Ovary (tissue), 3 donors: ENCODE results near the gene C2orf76.

Experiments used
- EP300 ChIP-seq: sonication (generic); formaldehyde crosslinking; IDR thresholded peaks from one replicate; pipeline ENCODE4 v1.6.1; 2017; ENCODE audit warnings: antibody characterized with exemption
- POLR2A ChIP-seq: fragments of 450-650 bp; IDR thresholded peaks from one replicate; pipeline ENCODE4 v1.6.1; 2017; ENCODE audit warnings: antibody characterized with exemption, mild to moderate bottlenecking, moderate library complexity
- TF ChIP-seq, protein P1 (sequence below), 3 donors: fragments of 450-650 bp in 2 of 3; fragments of 200-600 bp in 1 of 3; IDR thresholded peaks; one replicate each; pipeline versions ENCODE4 v1.5.1 to v1.8.0; 2016 to 2022; ENCODE audit warnings: antibody characterized with exemption in 3 of 3, mild to moderate bottlenecking in 1 of 3
- donor health status: DM: no; HTN: no; CAD: no.

DNA sequence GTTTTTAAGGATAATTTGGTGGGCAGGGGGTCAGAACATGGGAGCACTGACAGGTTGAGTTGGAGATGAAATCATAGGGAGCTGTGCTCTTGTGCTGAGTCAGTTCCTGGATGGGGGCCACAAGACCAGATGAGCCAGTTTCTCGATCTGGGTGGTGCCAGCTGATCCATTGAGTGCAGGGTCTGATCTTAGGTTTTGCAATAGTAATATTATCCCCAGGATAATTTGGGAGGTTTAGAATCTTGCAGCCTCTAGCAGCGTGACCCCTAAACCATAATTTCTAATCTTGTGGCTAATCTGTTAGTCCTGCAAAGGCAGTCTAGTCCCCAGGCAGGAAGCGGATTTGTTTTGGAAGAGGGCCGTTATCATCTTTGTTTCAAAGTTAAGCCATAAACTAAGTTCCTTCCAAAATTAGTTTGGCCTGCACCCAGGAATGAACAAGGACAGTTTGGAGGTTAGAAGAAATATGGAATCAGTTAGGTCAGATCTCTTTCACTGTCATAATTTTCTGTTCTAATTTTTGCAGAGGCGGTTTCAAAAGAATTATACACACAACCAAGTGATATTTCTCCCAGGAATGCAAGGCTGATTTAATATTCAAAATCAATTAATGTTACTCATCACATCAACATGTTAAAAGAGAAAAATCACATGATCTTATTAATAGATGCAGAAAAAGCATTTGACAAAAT is 23.1 kb upstream of the C2orf76 start:
- TF ChIP-seq, protein P1, sequence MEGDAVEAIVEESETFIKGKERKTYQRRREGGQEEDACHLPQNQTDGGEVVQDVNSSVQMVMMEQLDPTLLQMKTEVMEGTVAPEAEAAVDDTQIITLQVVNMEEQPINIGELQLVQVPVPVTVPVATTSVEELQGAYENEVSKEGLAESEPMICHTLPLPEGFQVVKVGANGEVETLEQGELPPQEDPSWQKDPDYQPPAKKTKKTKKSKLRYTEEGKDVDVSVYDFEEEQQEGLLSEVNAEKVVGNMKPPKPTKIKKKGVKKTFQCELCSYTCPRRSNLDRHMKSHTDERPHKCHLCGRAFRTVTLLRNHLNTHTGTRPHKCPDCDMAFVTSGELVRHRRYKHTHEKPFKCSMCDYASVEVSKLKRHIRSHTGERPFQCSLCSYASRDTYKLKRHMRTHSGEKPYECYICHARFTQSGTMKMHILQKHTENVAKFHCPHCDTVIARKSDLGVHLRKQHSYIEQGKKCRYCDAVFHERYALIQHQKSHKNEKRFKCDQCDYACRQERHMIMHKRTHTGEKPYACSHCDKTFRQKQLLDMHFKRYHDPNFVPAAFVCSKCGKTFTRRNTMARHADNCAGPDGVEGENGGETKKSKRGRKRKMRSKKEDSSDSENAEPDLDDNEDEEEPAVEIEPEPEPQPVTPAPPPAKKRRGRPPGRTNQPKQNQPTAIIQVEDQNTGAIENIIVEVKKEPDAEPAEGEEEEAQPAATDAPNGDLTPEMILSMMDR (IDR thresholded peaks at IDR 0.05), result no peak
- TF ChIP-seq EP300 (no peak), POLR2A (no peak)
